HG03097 (cell line): ENCODE measurements around the gene RRH.

ENCODE experiments used
- ATAC-seq: cut with Tn5 transposase; IDR thresholded peaks from one replicate; pipeline ENCODE4 v1.9.1; 2021; ENCODE audit not compliant: unreplicated experiment, low FRiP score

RRH gene

GRCh38 chr4:109879636-109880314 is 52.0 kb downstream of the RRH start:
- no peak for ATAC-seq

DNA sequence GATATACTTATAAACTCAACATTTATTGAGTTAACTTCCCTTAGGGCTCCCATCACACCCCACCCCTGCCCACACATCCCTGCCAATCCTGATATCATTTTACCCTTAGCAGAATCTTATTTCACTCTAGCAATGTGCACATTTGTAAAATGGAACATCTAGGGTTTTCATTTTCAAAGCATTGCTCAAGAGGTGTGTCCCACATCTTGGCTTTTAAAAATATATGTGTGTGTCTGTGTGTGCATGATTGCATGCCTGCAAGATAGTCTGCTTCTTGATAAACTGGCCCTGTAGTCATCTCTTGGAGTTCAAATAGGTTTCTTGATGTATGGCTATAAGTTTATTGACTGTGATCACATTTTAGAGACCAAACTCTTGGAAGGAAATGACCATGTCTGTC is 58.5 kb downstream of the RRH start:
- no peak for ATAC-seq

GRCh38 chr4:109887071-109887470 is 59.3 kb downstream of the RRH start:
- no peak for ATAC-seq

- ATAC-seq = no peak
Observed at GRCh38 chr4:109890076-109890475, 62.3 kb downstream of the RRH start.
